ENCODE data around the gene DDX43. TPM values are rescaled to one million over a fixed set of nuclear protein-coding genes. Genes with fewer than 3 reads are reported as not detected.

The DDX43 gene
- total and polyA plus RNA-seq, 2 of the 4 experiments (the other 2 are of a cell fraction), result 0.07 TPM; not detected in 1

DNA sequence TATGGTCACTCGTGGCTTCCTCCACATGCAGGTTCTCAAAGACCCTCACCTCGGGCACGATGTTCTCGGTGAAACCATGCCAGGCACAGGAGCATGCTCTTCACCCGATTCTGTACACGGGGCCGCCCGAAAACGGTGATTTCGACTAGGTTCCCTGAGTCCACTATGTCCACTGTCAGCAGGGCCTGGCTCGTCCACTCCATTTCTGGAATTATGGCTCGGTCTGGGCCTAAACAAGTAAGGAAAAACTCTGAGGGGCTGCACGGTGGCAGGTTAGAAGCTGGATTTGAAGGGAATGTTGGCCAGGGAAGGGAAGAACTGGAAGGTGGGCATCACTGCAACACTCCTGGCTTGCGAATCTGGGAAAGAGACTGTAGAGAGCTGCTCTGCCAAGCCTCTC, 25.5 kb upstream of the DDX43 start:
- Histone ChIP-seq H3K9ac (ENCODE audit: low read depth, low read length) (no peak overlapping the region), H3K56ac (ENCODE audit: extremely low read depth, insufficient read depth, low read length) (no peak overlapping the region), H3K4me3 (ENCODE audit: insufficient read depth, low read depth, low read length) (no peak overlapping the region), H3K79me1 (ENCODE audit: low read depth in 1 of 2, low read length in 2 of 2) (no peaks in the 10 kb centered on the region), H2AFZ (replicated peaks; ENCODE audit: low read length, poor library complexity) (no peak overlapping the region), H4K8ac (ENCODE audit: low read depth in 2 of 2, low read length in 2 of 2) (no peak overlapping the region), H2BK15ac (ENCODE audit: low read depth, low read length) (no peak overlapping the region), H3K4me1 (ENCODE audit: control insufficient read depth, insufficient read depth, low read length) (no peaks in the 10 kb centered on the region), H3K27ac (ENCODE audit: insufficient read depth, low read length) (no peak overlapping the region), H2BK5ac (ENCODE audit: low read depth, low read length, poor library complexity, severe bottlenecking) (no peak overlapping the region), H3K36me3 (ENCODE audit: control insufficient read depth, insufficient read depth, low read length) (no peaks in the 10 kb centered on the region), H4K20me1 (ENCODE audit: insufficient read depth, low read length) (no peaks in the 10 kb centered on the region), H3K4ac (ENCODE audit: low read depth, low read length) (no peak overlapping the region), H3K27me3 (ENCODE audit: control insufficient read depth, insufficient read depth, low read length) (peaks cover 3% of the 10 kb centered on the region), H2BK20ac (ENCODE audit: low read depth, low read length) (no peak overlapping the region), H2AK5ac (ENCODE audit: low read depth, low read length) (no peak overlapping the region), H4K5ac (ENCODE audit: low read depth, low read length) (no peak overlapping the region), H4K91ac (ENCODE audit: insufficient read depth, low read depth, low read length) (no peak overlapping the region), H3K9me3 (ENCODE audit: control insufficient read depth, insufficient read depth, low read length) (peaks cover 10% of the 10 kb centered on the region), H2BK120ac (ENCODE audit: low read depth, low read length) (no peak overlapping the region), H3K9me1 (ENCODE audit: insufficient read depth, low read length) (no peaks in the 10 kb centered on the region), H2AK9ac (replicated peaks; ENCODE audit: low read depth, low read length, poor library complexity) (no peak overlapping the region), H3K4me2 (ENCODE audit: low read depth, low read length) (no peak overlapping the region), H3K14ac (replicated peaks; ENCODE audit: low read depth, low read length) (no peak overlapping the region), H3K23ac (ENCODE audit: low read depth, low read length) (no peak overlapping the region), H3K18ac (ENCODE audit: low read depth, low read length) (no peak overlapping the region)
- dilution Hi-C loops (cut with HindIII; ENCODE audit: low sequenced_read_pairs, unreplicated experiment) (no loop called here), in situ Hi-C loops (cut with MboI; ENCODE audit: low sequenced_read_pairs) (no loop called here), intact Hi-C loops (cut with micrococcal nuclease) (no loop called here)
- no TSS peak for BruUV-seq (replicated peaks)
- ChIA-PET POLR2A (ENCODE audit: unreplicated experiment) (no interaction called here), CTCF (interaction anchor here (0.6 kb wide), 1 partner anchor 14 kb away, joined by 4 read pairs; no protein-coding TSS in a partner anchor)
- TF ChIP-seq MXI1 (IDR thresholded peaks at IDR 0.05; ENCODE audit: borderline replicate concordance, low read depth, low read length), result no peak
- TF ChIP-seq NFE2L2 (IDR thresholded peaks at IDR 0.05; ENCODE audit: low read depth, low read length), result no peak
- TF ChIP-seq, protein P1, sequence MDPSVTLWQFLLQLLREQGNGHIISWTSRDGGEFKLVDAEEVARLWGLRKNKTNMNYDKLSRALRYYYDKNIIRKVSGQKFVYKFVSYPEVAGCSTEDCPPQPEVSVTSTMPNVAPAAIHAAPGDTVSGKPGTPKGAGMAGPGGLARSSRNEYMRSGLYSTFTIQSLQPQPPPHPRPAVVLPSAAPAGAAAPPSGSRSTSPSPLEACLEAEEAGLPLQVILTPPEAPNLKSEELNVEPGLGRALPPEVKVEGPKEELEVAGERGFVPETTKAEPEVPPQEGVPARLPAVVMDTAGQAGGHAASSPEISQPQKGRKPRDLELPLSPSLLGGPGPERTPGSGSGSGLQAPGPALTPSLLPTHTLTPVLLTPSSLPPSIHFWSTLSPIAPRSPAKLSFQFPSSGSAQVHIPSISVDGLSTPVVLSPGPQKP (IDR thresholded peaks at IDR 0.05; ENCODE audit: borderline replicate concordance, low read depth, low read length), result no peak
- no peak for TF ChIP-seq MAZ (IDR thresholded peaks at IDR 0.05; ENCODE audit: borderline replicate concordance, low read depth, low read length)
- no peak for TF ChIP-seq BHLHE40 (IDR thresholded peaks at IDR 0.05; ENCODE audit: low read depth, low read length)
- TF ChIP-seq CHD1 (IDR thresholded peaks at IDR 0.05; ENCODE audit: low read depth, low read length), result no peak
- TF ChIP-seq CEBPB (IDR thresholded peaks at IDR 0.05; ENCODE audit: low read depth, low read length), result no peak
- TF ChIP-seq MAFK (IDR thresholded peaks at IDR 0.05; ENCODE audit: low read depth, low read length), result no peak
- no peak for TF ChIP-seq RFX5 (IDR thresholded peaks at IDR 0.05; ENCODE audit: low read depth, low read length)
- no peak for TF ChIP-seq FOS (IDR thresholded peaks at IDR 0.05; ENCODE audit: low read depth, low read length)
- TF ChIP-seq POLR2A (IDR thresholded peaks at IDR 0.05; ENCODE audit: low read depth, low read length), result no peak
- no peak for TF ChIP-seq RAD21 (IDR thresholded peaks at IDR 0.05; ENCODE audit: low read length)
- no peak for TF ChIP-seq SMC3 (IDR thresholded peaks at IDR 0.05; ENCODE audit: low read depth, low read length)
- ATAC-seq (ENCODE audit: low read depth), result no peak
- DNase-seq, result no peak
- 86% methylated on average over 6 of the region's 14 CpGs; no CpG with 5 or more reads in 1 of the 2 experiments for WGBS, 2 experiments (ENCODE audit: extremely low coverage in 2 of 2, insufficient read length in 1 of 2)

Data from IMR-90 (cell line).